ENCODE measurements around the gene CFAP90. TPM values are rescaled to one million over a fixed set of nuclear protein-coding genes. Genes with fewer than 3 reads are reported as not detected.

CFAP90 gene
- total RNA-seq, 1 donor from 2014 or later, result 0.64 TPM

DNA sequence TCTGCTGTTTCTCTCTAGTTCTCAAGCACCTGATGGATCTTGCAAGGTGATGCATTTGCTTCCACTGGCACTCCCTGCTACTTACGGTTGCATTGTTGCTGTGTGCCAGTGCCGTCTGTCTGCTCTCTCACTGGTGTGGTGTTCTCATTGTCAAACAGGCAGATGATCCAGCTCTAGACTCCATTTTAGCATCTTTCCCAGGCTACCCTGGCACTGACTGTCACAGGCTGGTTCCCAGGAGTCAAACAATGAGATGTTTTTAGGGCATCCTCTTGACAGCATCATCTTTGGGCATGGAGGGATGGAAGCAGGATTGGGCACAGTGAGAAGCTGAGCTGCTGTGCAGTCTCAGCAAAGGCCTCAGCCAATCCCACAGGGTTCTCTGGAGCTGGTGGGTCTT, 30.9 kb upstream of the CFAP90 start:
- no peaks in the 10 kb centered on the region for H3K9me3 ChIP-seq (ENCODE audit: insufficient read depth, low read depth, low read length)
- Mint-ChIP-seq H3K27ac (ENCODE audit: unreplicated experiment) (no peak overlapping the region), H3K36me3 (ENCODE audit: low read depth, unreplicated experiment) (peaks cover 3% of the 10 kb centered on the region), H3K4me1 (ENCODE audit: low read depth, unreplicated experiment) (peaks cover 14% of the 10 kb centered on the region), H3K27me3 (ENCODE audit: low read depth, unreplicated experiment) (no peaks in the 10 kb centered on the region), H3K4me3 (ENCODE audit: unreplicated experiment) (no peak overlapping the region), H3K9me3 (ENCODE audit: unreplicated experiment) (no peaks in the 10 kb centered on the region)
- peaks cover 39% of the 10 kb centered on the region for H3K36me3 ChIP-seq (ENCODE audit: insufficient read depth, low read length)
- no peak overlapping the region for H2AFZ ChIP-seq (ENCODE audit: low read depth, low read length)
- no peak overlapping the region for H3K4me2 ChIP-seq (ENCODE audit: low read length)
- H3K79me2 ChIP-seq (ENCODE audit: insufficient read depth, low read length), result peaks cover 29% of the 10 kb centered on the region
- DNase-seq (ENCODE audit: low read depth), result no peak
- H3K27me3 ChIP-seq (ENCODE audit: insufficient read depth, low read length), result no peaks in the 10 kb centered on the region
- H3K4me1 ChIP-seq (ENCODE audit: insufficient read depth, low read length), result peaks cover 17% of the 10 kb centered on the region
- no peak overlapping the region for H3K4me3 ChIP-seq (ENCODE audit: insufficient read depth, low read depth, low read length)
- no peak overlapping the region for H3K9ac ChIP-seq (ENCODE audit: low read length)
- no peak overlapping the region for H3K27ac ChIP-seq (ENCODE audit: low read depth, low read length)
- FAIRE-seq, result no peak
- TF ChIP-seq, protein P1, sequence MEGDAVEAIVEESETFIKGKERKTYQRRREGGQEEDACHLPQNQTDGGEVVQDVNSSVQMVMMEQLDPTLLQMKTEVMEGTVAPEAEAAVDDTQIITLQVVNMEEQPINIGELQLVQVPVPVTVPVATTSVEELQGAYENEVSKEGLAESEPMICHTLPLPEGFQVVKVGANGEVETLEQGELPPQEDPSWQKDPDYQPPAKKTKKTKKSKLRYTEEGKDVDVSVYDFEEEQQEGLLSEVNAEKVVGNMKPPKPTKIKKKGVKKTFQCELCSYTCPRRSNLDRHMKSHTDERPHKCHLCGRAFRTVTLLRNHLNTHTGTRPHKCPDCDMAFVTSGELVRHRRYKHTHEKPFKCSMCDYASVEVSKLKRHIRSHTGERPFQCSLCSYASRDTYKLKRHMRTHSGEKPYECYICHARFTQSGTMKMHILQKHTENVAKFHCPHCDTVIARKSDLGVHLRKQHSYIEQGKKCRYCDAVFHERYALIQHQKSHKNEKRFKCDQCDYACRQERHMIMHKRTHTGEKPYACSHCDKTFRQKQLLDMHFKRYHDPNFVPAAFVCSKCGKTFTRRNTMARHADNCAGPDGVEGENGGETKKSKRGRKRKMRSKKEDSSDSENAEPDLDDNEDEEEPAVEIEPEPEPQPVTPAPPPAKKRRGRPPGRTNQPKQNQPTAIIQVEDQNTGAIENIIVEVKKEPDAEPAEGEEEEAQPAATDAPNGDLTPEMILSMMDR (IDR thresholded peaks at IDR 0.05; ENCODE audit: insufficient read depth, low read depth, low read length), result no peak
- H4K20me1 ChIP-seq (ENCODE audit: insufficient read depth, low read length), result peaks cover 39% of the 10 kb centered on the region

DNA sequence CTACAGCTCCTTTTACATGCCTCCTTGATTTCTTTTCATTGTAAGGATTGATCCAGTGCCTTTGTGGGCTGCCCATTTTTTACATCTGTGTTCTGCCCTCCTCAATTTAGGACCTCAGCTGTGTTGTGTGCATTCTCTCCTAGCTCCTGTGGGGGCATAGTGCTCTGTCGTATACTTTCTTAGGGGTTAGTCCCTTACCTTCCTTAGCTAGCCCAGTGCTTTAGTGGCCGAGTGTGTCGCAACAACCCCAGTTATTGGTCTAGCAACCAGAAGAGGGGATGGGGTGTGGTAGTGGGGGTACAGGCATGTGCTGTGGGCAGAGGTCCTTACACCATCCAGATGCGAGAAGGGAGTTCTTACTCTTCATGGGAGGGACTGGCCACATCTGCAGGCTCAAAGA, 30.2 kb upstream of the CFAP90 start:
- Histone ChIP-seq H3K27ac (ENCODE audit: low read depth, low read length) (no peak overlapping the region), H3K79me2 (ENCODE audit: insufficient read depth, low read length) (peaks cover 31% of the 10 kb centered on the region), H4K20me1 (ENCODE audit: insufficient read depth, low read length) (peaks cover 47% of the 10 kb centered on the region), H3K4me1 (ENCODE audit: insufficient read depth, low read length) (peaks cover 21% of the 10 kb centered on the region), H3K4me2 (ENCODE audit: low read length) (no peak overlapping the region), H3K36me3 (ENCODE audit: insufficient read depth, low read length) (peaks cover 38% of the 10 kb centered on the region), H3K9me3 (ENCODE audit: insufficient read depth, low read depth, low read length) (no peaks in the 10 kb centered on the region), H2AFZ (ENCODE audit: low read depth, low read length) (no peak overlapping the region), H3K9ac (ENCODE audit: low read length) (no peak overlapping the region), H3K27me3 (ENCODE audit: insufficient read depth, low read length) (no peaks in the 10 kb centered on the region), H3K4me3 (ENCODE audit: insufficient read depth, low read depth, low read length) (no peak overlapping the region)
- no peaks in the 10 kb centered on the region for H3K27me3 Mint-ChIP-seq (ENCODE audit: low read depth, unreplicated experiment)
- FAIRE-seq (no peak), DNase-seq (ENCODE audit: low read depth) (no peak)
- H3K4me3 Mint-ChIP-seq (ENCODE audit: unreplicated experiment), result no peak overlapping the region
- H3K27ac Mint-ChIP-seq (ENCODE audit: unreplicated experiment), result no peak overlapping the region
- H3K4me1 Mint-ChIP-seq (ENCODE audit: low read depth, unreplicated experiment), result peaks cover 18% of the 10 kb centered on the region
- H3K9me3 Mint-ChIP-seq (ENCODE audit: unreplicated experiment), result no peaks in the 10 kb centered on the region
- peaks cover 3% of the 10 kb centered on the region for H3K36me3 Mint-ChIP-seq (ENCODE audit: low read depth, unreplicated experiment)
- no peak for TF ChIP-seq EZH2 (IDR thresholded peaks at IDR 0.05; ENCODE audit: insufficient read depth, low read length)
- TF ChIP-seq, protein P1 (IDR thresholded peaks at IDR 0.05; ENCODE audit: insufficient read depth, low read depth, low read length), result no peak

DNA sequence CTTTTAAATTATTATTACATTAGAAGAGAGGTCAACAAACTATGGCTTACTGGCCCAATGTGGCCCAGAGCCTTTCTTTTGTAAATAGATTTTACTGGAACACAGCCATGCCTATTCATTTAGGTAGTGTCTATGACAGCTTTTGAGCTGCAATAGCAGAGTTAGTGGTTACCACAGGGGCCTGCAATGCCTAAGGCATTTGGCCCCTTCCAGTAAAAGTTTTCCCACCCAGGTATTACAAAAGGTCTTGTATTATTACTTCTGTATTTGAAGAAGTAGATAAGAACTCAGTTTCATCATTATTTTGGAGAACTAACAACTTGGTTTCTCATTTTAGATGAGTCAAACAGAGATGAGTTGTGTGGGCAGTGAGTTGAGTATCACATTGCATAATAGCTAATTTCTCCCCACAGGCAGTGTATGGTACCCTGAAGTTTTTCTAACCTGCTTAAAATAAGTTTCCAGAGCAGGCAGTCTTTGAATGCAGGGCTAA, 27.5 kb upstream of the CFAP90 start:
- Mint-ChIP-seq H3K4me3 (ENCODE audit: unreplicated experiment) (peak overlapping the region; percentile 41), H3K27me3 (ENCODE audit: low read depth, unreplicated experiment) (no peaks in the 10 kb centered on the region), H3K4me1 (ENCODE audit: low read depth, unreplicated experiment) (peaks cover 20% of the 10 kb centered on the region), H3K9me3 (ENCODE audit: unreplicated experiment) (no peaks in the 10 kb centered on the region), H3K27ac (ENCODE audit: unreplicated experiment) (no peak overlapping the region), H3K36me3 (ENCODE audit: low read depth, unreplicated experiment) (peaks cover 3% of the 10 kb centered on the region)
- DNase-seq (ENCODE audit: low read depth) (peak; percentile 72), FAIRE-seq (no peak)
- Histone ChIP-seq H3K27ac (ENCODE audit: low read depth, low read length) (no peak overlapping the region), H2AFZ (ENCODE audit: low read depth, low read length) (no peak overlapping the region), H3K4me2 (ENCODE audit: low read length) (no peak overlapping the region), H3K36me3 (ENCODE audit: insufficient read depth, low read length) (peaks cover 30% of the 10 kb centered on the region), H3K9ac (ENCODE audit: low read length) (no peak overlapping the region), H3K4me3 (ENCODE audit: insufficient read depth, low read depth, low read length) (no peak overlapping the region), H3K79me2 (ENCODE audit: insufficient read depth, low read length) (peaks cover 55% of the 10 kb centered on the region), H3K4me1 (ENCODE audit: insufficient read depth, low read length) (peaks cover 21% of the 10 kb centered on the region), H3K27me3 (ENCODE audit: insufficient read depth, low read length) (no peaks in the 10 kb centered on the region), H4K20me1 (ENCODE audit: insufficient read depth, low read length) (peaks cover 52% of the 10 kb centered on the region), H3K9me3 (ENCODE audit: insufficient read depth, low read depth, low read length) (no peaks in the 10 kb centered on the region)
- TF ChIP-seq, protein P1 (IDR thresholded peaks at IDR 0.05; ENCODE audit: insufficient read depth, low read depth, low read length), result no peak
- no peak for TF ChIP-seq EZH2 (IDR thresholded peaks at IDR 0.05; ENCODE audit: insufficient read depth, low read length)

All from astrocyte (in vitro differentiated cells and primary cell).